Calu3 (cell line): ENCODE measurements around the gene PCNX1. TPM values are rescaled to one million over a fixed set of nuclear protein-coding genes. Genes with fewer than 3 reads are reported as not detected.
"Not testable (repeated sequence)": the region's sequence is repeated elsewhere in the genome, so short reads cannot be mapped to it uniquely, and the experiment has no call there.

Experiments
- BruUV-seq: library from RNA; stranded (reverse); fragments of 400-500 nt; replicated peaks from 2 replicates; lab custom pipeline; 2021; lab: Mats Ljungman, UMichigan
- CTCF ChIA-PET: fragments of 300-600 bp; sonication (Branson Sonifier 250); formaldehyde crosslinking; loops from one replicate; lab custom pipeline; 2022; ENCODE audit warnings: antibody characterized with exemption; lab: Charles Lee
- DNase-seq: peaks from one replicate; pipeline ENCODE4 v3.0.0; 2022
- H3K27ac Mint-ChIP-seq: one replicate; pipeline ENCODE4 v1.8.0; 2022; ENCODE audit warnings: mixed read lengths; ENCODE audit not compliant: unreplicated experiment
- H3K27me3 Mint-ChIP-seq: one replicate; pipeline ENCODE4 v1.8.0; 2022; ENCODE audit warnings: mixed read lengths; ENCODE audit not compliant: unreplicated experiment
- H3K36me3 Mint-ChIP-seq: one replicate; pipeline ENCODE4 v1.8.0; 2022; ENCODE audit warnings: mild to moderate bottlenecking, moderate library complexity, mixed read lengths; ENCODE audit not compliant: insufficient read depth, unreplicated experiment
- H3K4me1 Mint-ChIP-seq: one replicate; pipeline ENCODE4 v1.8.0; 2022; ENCODE audit warnings: mild to moderate bottlenecking, low read depth, mixed read lengths; ENCODE audit not compliant: unreplicated experiment
- H3K4me3 Mint-ChIP-seq: one replicate; pipeline ENCODE4 v1.8.0; 2022; ENCODE audit warnings: mild to moderate bottlenecking, low read depth, moderate library complexity, mixed read lengths; ENCODE audit not compliant: unreplicated experiment
- H3K9me3 Mint-ChIP-seq: one replicate; pipeline ENCODE4 v1.8.0; 2022; ENCODE audit warnings: low read depth, mixed read lengths; ENCODE audit not compliant: unreplicated experiment
- CTCF ChIP-seq: fragments of 200-600 bp; IDR thresholded peaks from one replicate; pipeline ENCODE4 v1.8.0; 2022; ENCODE audit warnings: antibody characterized with exemption; ENCODE audit not compliant: unreplicated experiment
- intact Hi-C: fragments of 100-400 bp; cut with micrococcal nuclease; formaldehyde crosslinking; loops from one replicate; pipeline ENCODE4 v1.10.0; 2022; ENCODE audit not compliant: unreplicated experiment
- total RNA-seq: library from RNA; stranded (reverse); gene quantifications from 2 replicates; pipeline ENCODE4 v1.2.3, GENCODE V29; 2022

PCNX1 gene
- total RNA-seq, 1 experiment from 2014 or later = 34.1 TPM

GRCh38 chr14:71062581-71063303 lies 155.5 kb downstream of the PCNX1 start:
- no peak for DNase-seq
- no peaks in the 10 kb centered on the region for H3K4me1 Mint-ChIP-seq
- H3K27ac Mint-ChIP-seq = no peak overlapping the region
- intact Hi-C loops = no loop called here
- no peaks in the 10 kb centered on the region for H3K9me3 Mint-ChIP-seq
- no peak overlapping the region for H3K4me3 Mint-ChIP-seq
- H3K27me3 Mint-ChIP-seq = no peaks in the 10 kb centered on the region
- TF ChIP-seq CTCF = no peak
- no peaks in the 10 kb centered on the region for H3K36me3 Mint-ChIP-seq
- BruUV-seq = no TSS peak
- CTCF ChIA-PET = interaction anchor here (1.0 to 1.1 kb wide), 2 partner anchors 13 kb away, joined by 3 read pairs; no protein-coding TSS in a partner anchor

- no peak for TF ChIP-seq CTCF
- CTCF ChIA-PET = interaction anchor here (1.0 kb wide), 1 partner anchor 13 kb away, joined by 3 read pairs; no protein-coding TSS in a partner anchor
- DNase-seq = no peak
- H3K27ac Mint-ChIP-seq = no peak overlapping the region
- no peaks in the 10 kb centered on the region for H3K4me1 Mint-ChIP-seq
- no peaks in the 10 kb centered on the region for H3K36me3 Mint-ChIP-seq
- H3K4me3 Mint-ChIP-seq = no peak overlapping the region
- intact Hi-C loops = no loop called here
- H3K27me3 Mint-ChIP-seq = no peaks in the 10 kb centered on the region
- H3K9me3 Mint-ChIP-seq = no peaks in the 10 kb centered on the region
- no TSS peak for BruUV-seq
Observed at GRCh38 chr14:71063351-71063750, 156.1 kb downstream of the PCNX1 start.

GRCh38 chr14:71064747-71065146 lies 157.5 kb downstream of the PCNX1 start:
- intact Hi-C loops, H3K27me3 Mint-ChIP-seq, H3K4me1 Mint-ChIP-seq, DNase-seq, CTCF ChIA-PET, BruUV-seq, H3K9me3 Mint-ChIP-seq, H3K27ac Mint-ChIP-seq, H3K36me3 Mint-ChIP-seq, H3K4me3 Mint-ChIP-seq: not testable (repeated sequence)

- intact Hi-C loops = no loop called here
- no peaks in the 10 kb centered on the region for H3K9me3 Mint-ChIP-seq
- DNase-seq = no peak
Observed at GRCh38 chr14:71070169-71070568, 162.9 kb downstream of the PCNX1 start.

More at GRCh38 chr14:71070169-71070568, 162.9 kb downstream of the PCNX1 start:
- Mint-ChIP-seq H3K4me1 (no peaks in the 10 kb centered on the region), H3K4me3 (no peak overlapping the region), H3K36me3 (peaks cover 4% of the 10 kb centered on the region), H3K27me3 (no peaks in the 10 kb centered on the region), H3K27ac (no peak overlapping the region)
- BruUV-seq = no TSS peak
- no peak for TF ChIP-seq CTCF
- CTCF ChIA-PET = no interaction called here
